K562 (cell line): ENCODE measurements around the gene NAA10. TPM values are rescaled to one million over a fixed set of nuclear protein-coding genes. Genes with fewer than 3 reads are reported as not detected.
A peak's percentile ranks its signal among the peaks of the same experiment; 100 is the strongest.

ENCODE experiments used
- ATAC-seq: fragments of 200-7000 bp; cut with Tn5 transposase; 3 replicates; pipeline ENCODE4 v1.9.1; 2020; ENCODE audit warnings: moderate library complexity
- BruUV-seq: library from RNA; stranded (reverse); fragments of 400-500 nt; replicated peaks from 2 replicates; lab custom pipeline; 2021; lab: Mats Ljungman, UMichigan
- CTCF ChIA-PET: fragments of 300-600 bp; formaldehyde crosslinking; extraction: SDS; loops from one replicate; lab custom pipeline; 2021; ENCODE audit warnings: low intra/inter-chr PET ratio; lab: Yijun Ruan, JAX
- POLR2A ChIA-PET: fragments of 300-600, 350-650 bp; sonication (Branson Sonifier 250); formaldehyde crosslinking; extraction: SDS; loops from one replicate; lab custom pipeline; 2021; ENCODE audit warnings: antibody characterized with exemption, inconsistent platforms; lab: Yijun Ruan, JAX
- DNase-seq, 4 experiments: peaks; one replicate each; pipeline versions ENCODE4 v3.0.0 to v3.0.0-alpha.2; 2011 to 2018; ENCODE audit warnings: low spot score in 3 of 4, mixed read lengths in 3 of 4; ENCODE audit errors: extremely low read depth in 1 of 4
- FAIRE-seq: peaks from 2 replicates; lab custom pipeline; 2011; peaks lifted over from hg19 to GRCh38; lab: Jason Lieb, UNC
- H2AFZ ChIP-seq: 2 replicates; pipeline ENCODE4 v1.6.0; 2011; ENCODE audit warnings: low read depth, low read length, control low read depth, inconsistent platforms
- H3K27ac ChIP-seq: fragments of 200-600 bp; 3 replicates; pipeline ENCODE4 v1.8.0; 2011; ENCODE audit warnings: low read depth, mild to moderate bottlenecking, control low read depth, inconsistent platforms, low read length, moderate library complexity, mixed read lengths; ENCODE audit errors: extremely low read depth
- H3K27me3 ChIP-seq, 2 experiments: fragments of 300-600 bp in 1 of 2; 2 replicates in 1 of 2; 3 replicates in 1 of 2; pipeline versions ENCODE4 v1.6.0 to v1.8.0; 2011; ENCODE audit warnings: inconsistent platforms in 2 of 2, low read length in 2 of 2, mild to moderate bottlenecking in 1 of 2, mixed read lengths in 1 of 2, moderate library complexity in 1 of 2; ENCODE audit not compliant: control insufficient read depth in 2 of 2, insufficient read depth in 2 of 2
- H3K36me3 ChIP-seq: fragments of 300-600 bp; 3 replicates; pipeline ENCODE4 v1.8.0; 2011; ENCODE audit warnings: mild to moderate bottlenecking, low read length, inconsistent platforms; ENCODE audit not compliant: control insufficient read depth, insufficient read depth
- H3K4me1 ChIP-seq, 2 experiments: fragments of 200-600 bp in 1 of 2; replicated peaks in 1 of 2; 2 replicates in 1 of 2; 3 replicates in 1 of 2; pipeline versions ENCODE4 v1.5.1 to v1.8.0; 2011; ENCODE audit warnings: inconsistent platforms in 2 of 2, low read length in 2 of 2, mild to moderate bottlenecking in 1 of 2, mixed read lengths in 1 of 2, moderate library complexity in 1 of 2; ENCODE audit not compliant: control insufficient read depth in 2 of 2, insufficient read depth in 2 of 2
- H3K4me2 ChIP-seq: 2 replicates; pipeline ENCODE4 v1.6.1; 2011; ENCODE audit warnings: low read length, control low read depth, inconsistent platforms, mixed read lengths; ENCODE audit not compliant: insufficient read depth
- H3K4me3 ChIP-seq: fragments of 200-600 bp; sonication (generic), shearing (Covaris generic); 2 replicates; pipeline ENCODE4 v1.5.1; 2016; ENCODE audit warnings: control low read depth, inconsistent platforms
- H3K79me2 ChIP-seq: fragments of 200-600 bp; 3 replicates; pipeline ENCODE4 v1.8.0; 2011; ENCODE audit warnings: low read length, inconsistent platforms; ENCODE audit not compliant: control insufficient read depth, insufficient read depth
- H3K9ac ChIP-seq, 2 experiments: 2 replicates each; pipeline versions ENCODE4 v1.6.0 to v1.6.1; 2011; ENCODE audit warnings: low read depth in 2 of 2, low read length in 2 of 2, control low read depth in 1 of 2, inconsistent platforms in 1 of 2, mild to moderate bottlenecking in 1 of 2, mixed read lengths in 1 of 2; ENCODE audit not compliant: insufficient read depth in 1 of 2
- H3K9me1 ChIP-seq: one replicate; pipeline ENCODE4 v1.6.0; 2011; ENCODE audit warnings: inconsistent platforms, mild to moderate bottlenecking, low read length, moderate library complexity; ENCODE audit not compliant: control insufficient read depth, insufficient read depth
- H3K9me3 ChIP-seq: replicated peaks from 2 replicates; pipeline ENCODE4 v1.5.1; 2011; ENCODE audit warnings: low read depth, low read length, inconsistent platforms; ENCODE audit not compliant: control insufficient read depth, insufficient read depth
- H4K20me1 ChIP-seq: replicated peaks from 2 replicates; pipeline ENCODE4 v1.6.1; 2011; ENCODE audit warnings: low read length, inconsistent platforms, mixed read lengths; ENCODE audit not compliant: control insufficient read depth, insufficient read depth
- CTBP1 ChIP-seq: fragments of 450-650 bp; IDR thresholded peaks from 2 replicates; pipeline ENCODE4 v1.6.1; 2016; ENCODE audit warnings: borderline replicate concordance
- CXXC5 ChIP-seq: fragments of 250-450 bp; sonication (Bioruptor Pico); IDR thresholded peaks from 2 replicates; pipeline ENCODE4 v1.8.0; 2022; ENCODE audit warnings: inconsistent platforms, mild to moderate bottlenecking, moderate library complexity
- HMG20B ChIP-seq: fragments of 250-450 bp; sonication (Bioruptor Pico); IDR thresholded peaks from 2 replicates; pipeline ENCODE4 v1.5.0; 2021; ENCODE audit warnings: mild to moderate bottlenecking
- MTF1 ChIP-seq: fragments of 250-450 bp; sonication (Bioruptor Pico); IDR thresholded peaks from 2 replicates; pipeline ENCODE4 v1.9.0; 2021; ENCODE audit warnings: moderate library complexity, mild to moderate bottlenecking, inconsistent platforms, borderline replicate concordance
- NFATC3 ChIP-seq: fragments of 450-650 bp; IDR thresholded peaks from 2 replicates; pipeline ENCODE4 v1.6.1; 2017; ENCODE audit warnings: mild to moderate bottlenecking
- RAD21 ChIP-seq, 2 experiments: fragments of 250-450 bp in 1 of 2; fragments of 450-650 bp in 1 of 2; sonication (Bioruptor Pico) in 1 of 2; formaldehyde crosslinking in 1 of 2; IDR thresholded peaks in 1 of 2; conservative IDR thresholded peaks in 1 of 2; 2 replicates each; pipeline versions ENCODE4 v1.4.0 to v1.8.0; 2020 to 2022; ENCODE audit warnings: mild to moderate bottlenecking in 2 of 2, moderate library complexity in 1 of 2
- RBM15 ChIP-seq: fragments of 200-400 bp; formaldehyde crosslinking; IDR thresholded peaks from 2 replicates; pipeline ENCODE4 v1.6.1; 2018; ENCODE audit warnings: mild to moderate bottlenecking, low read length, moderate library complexity; ENCODE audit not compliant: insufficient read depth
- RBM22 ChIP-seq: fragments of 200-400 bp; formaldehyde crosslinking; IDR thresholded peaks from 2 replicates; pipeline ENCODE4 v1.6.1; 2018; ENCODE audit warnings: low read length, low read depth; ENCODE audit not compliant: poor library complexity, severe bottlenecking
- RFX5 ChIP-seq: IDR thresholded peaks from 2 replicates; pipeline ENCODE4 v1.6.1; 2011; ENCODE audit warnings: low read depth, mild to moderate bottlenecking, improper control_type of control experiment, low read length
- TEAD4 ChIP-seq, 2 experiments: sonication (generic) in 1 of 2; formaldehyde crosslinking in 1 of 2; IDR thresholded peaks; 2 replicates each; pipeline versions ENCODE4 v1.6.1 to v1.8.0; 2012 to 2022; ENCODE audit warnings: borderline replicate concordance in 1 of 2, inconsistent platforms in 1 of 2, low read length in 1 of 2, mild to moderate bottlenecking in 1 of 2, missing genetic modification reagents in 1 of 2
- TOE1 ChIP-seq, 2 experiments: fragments of 450-650 bp in 1 of 2; sonication (generic) in 1 of 2; formaldehyde crosslinking in 1 of 2; IDR thresholded peaks; 2 replicates each; pipeline versions ENCODE4 v1.7.1 to v1.8.0; 2016 to 2022; ENCODE audit warnings: borderline replicate concordance in 2 of 2, mild to moderate bottlenecking in 2 of 2, antibody characterized with exemption in 1 of 2, inconsistent platforms in 1 of 2, low read depth in 1 of 2, missing genetic modification reagents in 1 of 2, moderate library complexity in 1 of 2
- TRIM24 ChIP-seq, 2 experiments: fragments of 450-650 bp; IDR thresholded peaks; 2 replicates each; pipeline ENCODE4 v1.6.1; 2016
- USF2 ChIP-seq: sonication (generic); formaldehyde crosslinking; IDR thresholded peaks from 2 replicates; pipeline ENCODE4 v1.5.0; 2020; ENCODE audit warnings: missing genetic modification reagents
- ZFPM2 ChIP-seq: fragments of 250-450 bp; sonication (Bioruptor Pico); IDR thresholded peaks from 2 replicates; pipeline ENCODE4 v1.5.1; 2022; ENCODE audit warnings: mild to moderate bottlenecking
- ZNF134 ChIP-seq: fragments of 250-450 bp; sonication (Bioruptor Pico); conservative IDR thresholded peaks from 2 replicates; pipeline ENCODE4 v1.4.0; 2020
- ZNF212 ChIP-seq: fragments of 450-650 bp; formaldehyde crosslinking; IDR thresholded peaks from 2 replicates; pipeline ENCODE4 v1.4.0; 2020; ENCODE audit warnings: mild to moderate bottlenecking
- ZNF280A ChIP-seq: fragments of 450-650 bp; IDR thresholded peaks from 2 replicates; pipeline ENCODE4 v1.6.1; 2018; ENCODE audit warnings: mild to moderate bottlenecking, low read depth; ENCODE audit not compliant: partially characterized antibody
- ZNF445 ChIP-seq: fragments of 250-450 bp; sonication (Bioruptor Pico); IDR thresholded peaks from 2 replicates; pipeline ENCODE4 v1.4.0; 2020; ENCODE audit warnings: low read depth, mild to moderate bottlenecking, moderate library complexity
- ZNF551 ChIP-seq: fragments of 250-450 bp; sonication (Bioruptor Pico); IDR thresholded peaks from 2 replicates; pipeline ENCODE4 v1.5.0; 2021; ENCODE audit warnings: mild to moderate bottlenecking, moderate library complexity
- WGBS: fragments of 100-300 bp; shearing (Covaris generic); methylation state at CpG from one replicate; pipeline ENCODE4 v1.1.6; 2016; ENCODE audit warnings: low coverage, mixed read lengths; ENCODE audit not compliant: insufficient coverage; ENCODE audit errors: missing lambda C conversion rate; 5-methylcytosine and 5-hydroxymethylcytosine counted together
- in situ Hi-C: fragments of 300-500 bp; cut with MboI; formaldehyde crosslinking; loops from 4 replicates; pipeline ENCODE4 v1.15.0; 2018; ENCODE audit warnings: inconsistent platforms, mixed read lengths
- intact Hi-C: fragments of 100-400 bp; cut with micrococcal nuclease; formaldehyde crosslinking; loops from 2 replicates; pipeline ENCODE4 v1.14.2; 2022
- polyA plus RNA-seq, 8 experiments: library from polyadenylated mRNA; depleted of rRNA in 4 of 8; stranded (reverse) in 5 of 8; unstranded in 3 of 8; fragments of >200 nt; fragmentation: Nextera tagmentation in 2 of 8; fragmentation: Illumina TruSeq in 1 of 8; extraction: Ambion mirVana in 2 of 8; extraction: Trizol in 1 of 8; gene quantifications; 2 replicates each; pipeline versions ENCODE4 v1.2.1 to v1.2.3, GENCODE V29; 2011 to 2014; ENCODE audit warnings: inconsistent platforms in 1 of 8, missing spikeins in 1 of 8
- total RNA-seq, 7 experiments: library from RNA; depleted of rRNA in 6 of 7; stranded (reverse); fragments of >200 nt in 6 of 7; fragmentation: Illumina TruSeq in 2 of 7; extraction: Trizol in 2 of 7; gene quantifications; 2 replicates each; pipeline versions ENCODE4 v1.2.1 to v1.2.3, GENCODE V29; 2011 to 2021; ENCODE audit warnings: low replicate concordance in 1 of 7

The NAA10 gene
- total and polyA plus RNA-seq, 9 of the 15 experiments (the other 6 are each of a cell fraction or from before 2014, with no cell fraction given): 11.1 to 250 (median 134) TPM

GRCh38 chrX:153922932-153923857, 11.6 kb downstream of the NAA10 start:
- Histone ChIP-seq H3K36me3 (peaks cover 24% of the 10 kb centered on the region; the same call in 2 of the 3 replicates), H3K9me1 (no peaks in the 10 kb centered on the region), H3K27me3 (no peaks in the 10 kb centered on the region), H3K4me2 (no peak overlapping the region), H3K27ac (no peak overlapping the region), H3K4me1 (peaks cover 17 to 52% of the 10 kb centered on the region in 2 experiments; a peak in 4 of 5 replicates), H3K9ac (peak overlapping the region in 1 of 2 experiments; percentile 65; a peak in 1 of 4 replicates), H4K20me1 (no peaks in the 10 kb centered on the region), H3K9me3 (no peaks in the 10 kb centered on the region), H2AFZ (no peak overlapping the region), H3K79me2 (peaks cover 47% of the 10 kb centered on the region), H3K4me3 (no peak overlapping the region)
- ChIA-PET CTCF (no interaction called here), POLR2A (interaction anchor here (0.5 to 2.1 kb wide), 3 partner anchors 16 to 619 kb away, joined by 3 to 7 read pairs (median 3); no protein-coding TSS in a partner anchor)
- TF ChIP-seq RBM15 (no peak), ZFPM2 (CRISPR knock-in tag) (no peak), ZNF212 (CRISPR knock-in tag) (no peak), USF2 (CRISPR knock-in tag) (no peak), ZNF445 (CRISPR knock-in tag) (no peak), HMG20B (CRISPR knock-in tag) (no peak), CTBP1 (no peak), ZNF280A (no peak), TOE1 (IDR thresholded peaks at IDR 0.05; ENCODE audit: borderline replicate concordance) (no peak), TOE1 (CRISPR knock-in tag; IDR thresholded peaks at IDR 0.05; ENCODE audit: borderline replicate concordance, low read depth) (no peak), RBM22 (no peak), TRIM24 (IDR thresholded peaks at IDR 0.05) (no peak), RAD21 (CRISPR knock-in tag; conservative IDR thresholded peaks at IDR 0.05 in 1 of 2, IDR thresholded peaks at IDR 0.05 in 1 of 2) (no peak), ZNF551 (CRISPR knock-in tag) (no peak), RFX5 (no peak), ZNF134 (CRISPR knock-in tag) (no peak), NFATC3 (no peak), TEAD4 (IDR thresholded peaks at IDR 0.05; ENCODE audit: low read length) (no peak), TEAD4 (CRISPR knock-in tag; IDR thresholded peaks at IDR 0.05; ENCODE audit: borderline replicate concordance) (no peak), CXXC5 (CRISPR knock-in tag) (no peak), MTF1 (CRISPR knock-in tag) (no peak)
- no TSS peak for BruUV-seq
- DNase-seq (no peak), ATAC-seq (no peak), FAIRE-seq (no peak)
- 86% methylated on average over 16 of the region's 25 CpGs for WGBS
- in situ Hi-C loops (no loop called here), intact Hi-C loops (no loop called here)
